ENCODE measurements around the gene SLC25A21.

DNA sequence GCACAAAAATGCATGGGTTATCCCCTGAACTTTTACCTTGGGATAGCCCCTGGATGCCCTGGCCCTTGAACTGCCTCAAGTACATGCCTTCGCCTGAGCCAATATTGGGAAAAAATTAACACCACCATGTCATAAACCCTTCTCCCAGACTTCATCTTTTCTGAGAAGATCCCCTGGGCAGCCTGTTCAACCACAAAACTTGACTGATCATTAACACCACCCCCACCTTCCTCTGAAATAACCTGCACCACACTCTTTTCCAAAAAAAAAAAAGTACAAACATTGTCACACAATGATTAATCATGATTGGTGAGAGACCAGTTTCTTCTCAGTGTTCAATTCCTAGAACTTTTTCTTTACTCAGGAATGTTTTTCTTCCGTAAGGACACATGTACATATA lies 292.8 kb downstream of the SLC25A21 start:
- TF ChIP-seq, protein P1, sequence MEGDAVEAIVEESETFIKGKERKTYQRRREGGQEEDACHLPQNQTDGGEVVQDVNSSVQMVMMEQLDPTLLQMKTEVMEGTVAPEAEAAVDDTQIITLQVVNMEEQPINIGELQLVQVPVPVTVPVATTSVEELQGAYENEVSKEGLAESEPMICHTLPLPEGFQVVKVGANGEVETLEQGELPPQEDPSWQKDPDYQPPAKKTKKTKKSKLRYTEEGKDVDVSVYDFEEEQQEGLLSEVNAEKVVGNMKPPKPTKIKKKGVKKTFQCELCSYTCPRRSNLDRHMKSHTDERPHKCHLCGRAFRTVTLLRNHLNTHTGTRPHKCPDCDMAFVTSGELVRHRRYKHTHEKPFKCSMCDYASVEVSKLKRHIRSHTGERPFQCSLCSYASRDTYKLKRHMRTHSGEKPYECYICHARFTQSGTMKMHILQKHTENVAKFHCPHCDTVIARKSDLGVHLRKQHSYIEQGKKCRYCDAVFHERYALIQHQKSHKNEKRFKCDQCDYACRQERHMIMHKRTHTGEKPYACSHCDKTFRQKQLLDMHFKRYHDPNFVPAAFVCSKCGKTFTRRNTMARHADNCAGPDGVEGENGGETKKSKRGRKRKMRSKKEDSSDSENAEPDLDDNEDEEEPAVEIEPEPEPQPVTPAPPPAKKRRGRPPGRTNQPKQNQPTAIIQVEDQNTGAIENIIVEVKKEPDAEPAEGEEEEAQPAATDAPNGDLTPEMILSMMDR (conservative IDR thresholded peaks at IDR 0.05 in 1 of 2, IDR thresholded peaks at IDR 0.05 in 1 of 2; ENCODE audit: low read depth in 1 of 2, low read length in 2 of 2): no peak
- TF ChIP-seq EZH2 (IDR thresholded peaks at IDR 0.05; ENCODE audit: low read length, missing control alignments): no peak
